DOHH2 (cell line): Measurements from ENCODE around the gene CDC42EP3.

Source experiments
- H3F3A ChIP-seq: fragments of 200-600 bp; sonication (generic), shearing (Covaris generic); 2 replicates; pipeline ENCODE4 v1.6.0; 2016; ENCODE audit warnings: antibody characterized with exemption, mild to moderate bottlenecking; ENCODE audit not compliant: control insufficient read depth, insufficient read depth
- H3K27ac ChIP-seq: fragments of 200-600 bp; sonication (generic); 2 replicates; pipeline ENCODE4 v1.5.1; 2014; ENCODE audit warnings: low read depth, mild to moderate bottlenecking, low read length, moderate library complexity
- H3K27me3 ChIP-seq: fragments of 200-600 bp; sonication (generic); 2 replicates; pipeline ENCODE4 v1.6.1; 2014; ENCODE audit warnings: mild to moderate bottlenecking, low read length, mixed read lengths; ENCODE audit not compliant: control insufficient read depth
- H3K36me3 ChIP-seq: fragments of 200-600 bp; sonication (generic); 2 replicates; pipeline ENCODE4 v1.6.1; 2014; ENCODE audit warnings: mild to moderate bottlenecking, low read length, moderate library complexity, mixed read lengths; ENCODE audit not compliant: control insufficient read depth
- H3K4me1 ChIP-seq: fragments of 200-600 bp; sonication (generic); 2 replicates; pipeline ENCODE4 v1.6.1; 2014; ENCODE audit warnings: mild to moderate bottlenecking, low read length, mixed read lengths; ENCODE audit not compliant: control insufficient read depth
- H3K4me2 ChIP-seq: fragments of 200-600 bp; sonication (generic); 2 replicates; pipeline ENCODE4 v1.6.0; 2014; ENCODE audit warnings: mild to moderate bottlenecking, low read length, moderate library complexity
- H3K4me3 ChIP-seq: fragments of 200-600 bp; sonication (generic); 2 replicates; pipeline ENCODE4 v1.5.1; 2014; ENCODE audit warnings: mild to moderate bottlenecking, low read length, mixed read lengths
- H3K79me2 ChIP-seq: fragments of 200-600 bp; sonication (generic); 2 replicates; pipeline ENCODE4 v1.6.1; 2014; ENCODE audit warnings: mild to moderate bottlenecking, low read length, mixed read lengths; ENCODE audit not compliant: control insufficient read depth
- H3K9me2 ChIP-seq: fragments of 200-600 bp; sonication (generic); replicated peaks from 2 replicates; pipeline ENCODE4 v1.6.1; 2014; ENCODE audit warnings: mild to moderate bottlenecking, low read length, mixed read lengths; ENCODE audit not compliant: control insufficient read depth
- H3K9me3 ChIP-seq: fragments of 200-600 bp; sonication (generic); 2 replicates; pipeline ENCODE4 v1.6.1; 2014; ENCODE audit warnings: antibody characterized with exemption, low read length, mixed read lengths; ENCODE audit not compliant: control insufficient read depth, insufficient read depth
- H4K20me1 ChIP-seq: fragments of 200-600 bp; sonication (generic); 2 replicates; pipeline ENCODE4 v1.6.0; 2014; ENCODE audit warnings: low read depth, mild to moderate bottlenecking, antibody characterized with exemption, low read length, moderate library complexity; ENCODE audit not compliant: control insufficient read depth, insufficient read depth
- CTCF ChIP-seq: fragments of 200-600 bp; sonication (generic); IDR thresholded peaks from one replicate; pipeline ENCODE4 v1.5.1; 2014; ENCODE audit warnings: antibody characterized with exemption, mild to moderate bottlenecking, low read depth, low read length; ENCODE audit not compliant: poor library complexity, severe bottlenecking
- EZH2phosphoT487 ChIP-seq: fragments of 200-600 bp; sonication (generic); IDR thresholded peaks from 2 replicates; pipeline ENCODE4 v1.6.1; 2017; ENCODE audit warnings: borderline replicate concordance, mild to moderate bottlenecking, antibody characterized with exemption, low read length, moderate library complexity, mixed read lengths

The CDC42EP3 gene

GRCh38 chr2:37718515-37719161 lies 47.2 kb upstream of the CDC42EP3 start:
- Histone ChIP-seq H3F3A (no peaks in the 10 kb centered on the region), H3K4me1 (peaks cover 5% of the 10 kb centered on the region; the same call in 1 of the 2 replicates), H4K20me1 (no peaks in the 10 kb centered on the region), H3K4me3 (no peak overlapping the region), H3K36me3 (no peaks in the 10 kb centered on the region), H3K79me2 (no peaks in the 10 kb centered on the region), H3K9me3 (no peaks in the 10 kb centered on the region), H3K9me2 (no peaks in the 10 kb centered on the region), H3K4me2 (no peak overlapping the region), H3K27ac (no peak overlapping the region), H3K27me3 (no peaks in the 10 kb centered on the region)
- TF ChIP-seq CTCF (no peak), EZH2phosphoT487 (no peak)

- Histone ChIP-seq H3K27ac (no peak overlapping the region), H3K9me3 (no peaks in the 10 kb centered on the region), H3K36me3 (no peaks in the 10 kb centered on the region), H3K4me2 (no peak overlapping the region), H3K4me3 (no peak overlapping the region), H3K4me1 (peaks cover 4% of the 10 kb centered on the region; the same call in 1 of the 2 replicates), H3K27me3 (no peaks in the 10 kb centered on the region), H4K20me1 (no peaks in the 10 kb centered on the region), H3K79me2 (no peaks in the 10 kb centered on the region), H3K9me2 (no peaks in the 10 kb centered on the region), H3F3A (no peaks in the 10 kb centered on the region)
- TF ChIP-seq EZH2phosphoT487: no peak
- TF ChIP-seq CTCF: no peak
Observed at GRCh38 chr2:37713258-37713700, 41.8 kb upstream of the CDC42EP3 start.

GRCh38 chr2:37711831-37712230 lies 40.4 kb upstream of the CDC42EP3 start:
- Histone ChIP-seq H3K27me3 (no peaks in the 10 kb centered on the region), H3K4me2 (no peak overlapping the region), H3K9me3 (no peaks in the 10 kb centered on the region), H3K9me2 (no peaks in the 10 kb centered on the region), H3F3A (no peaks in the 10 kb centered on the region), H3K4me3 (no peak overlapping the region), H3K36me3 (no peaks in the 10 kb centered on the region), H3K27ac (no peak overlapping the region), H4K20me1 (no peaks in the 10 kb centered on the region), H3K4me1 (peaks cover 10% of the 10 kb centered on the region; the same call in 1 of the 2 replicates), H3K79me2 (no peaks in the 10 kb centered on the region)
- TF ChIP-seq CTCF (no peak), EZH2phosphoT487 (no peak)
